ENCODE measurements around the gene MAOB. TPM values are rescaled to one million over a fixed set of nuclear protein-coding genes. Genes with fewer than 3 reads are reported as not detected.

MAOB gene
- polyA plus RNA-seq, 2 donors = 1.6 to 7.5 TPM

DNA sequence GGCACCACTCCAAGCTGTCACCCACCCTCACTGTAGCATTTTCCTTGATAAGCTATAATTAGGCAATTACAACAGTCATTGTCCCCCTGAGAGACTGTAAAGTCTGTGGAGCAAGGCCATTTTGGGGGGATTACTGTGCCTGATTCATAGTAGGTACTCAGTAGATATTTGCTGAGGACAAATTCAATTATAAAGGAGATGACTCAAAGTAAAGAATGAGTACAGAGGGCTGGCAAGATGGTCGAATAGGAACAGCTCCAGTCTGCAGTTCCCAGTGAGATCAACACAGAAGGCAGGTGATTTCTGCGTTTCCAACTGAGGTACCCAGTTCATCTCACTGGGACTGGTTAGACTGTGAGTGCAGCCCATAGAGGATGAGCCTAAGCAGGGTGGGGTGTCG is 42.0 kb downstream of the MAOB start:
- Histone ChIP-seq H3K27me3 (ENCODE audit: control insufficient read depth in 1 of 2, insufficient read depth in 2 of 2, low read length in 2 of 2) (no peaks in the 10 kb centered on the region), H3K4me3 (ENCODE audit: low read depth in 1 of 2, low read length in 2 of 2) (no peak overlapping the region), H3K9me3 (ENCODE audit: control insufficient read depth in 2 of 2, insufficient read depth in 1 of 2, low read depth in 1 of 2, low read length in 1 of 2) (no peaks in the 10 kb centered on the region), H3K27ac (ENCODE audit: low read depth in 2 of 2, low read length in 1 of 2) (no peak overlapping the region), H3K4me1 (ENCODE audit: control insufficient read depth in 2 of 2, insufficient read depth in 2 of 2, low read length in 1 of 2) (no peaks in the 10 kb centered on the region), H3K36me3 (ENCODE audit: control insufficient read depth in 2 of 2, insufficient read depth in 2 of 2, low read length in 1 of 2) (no peaks in the 10 kb centered on the region)
- WGBS, 2 donors = 64 to 77% methylated on average over 3 of the region's 3 CpGs

DNA sequence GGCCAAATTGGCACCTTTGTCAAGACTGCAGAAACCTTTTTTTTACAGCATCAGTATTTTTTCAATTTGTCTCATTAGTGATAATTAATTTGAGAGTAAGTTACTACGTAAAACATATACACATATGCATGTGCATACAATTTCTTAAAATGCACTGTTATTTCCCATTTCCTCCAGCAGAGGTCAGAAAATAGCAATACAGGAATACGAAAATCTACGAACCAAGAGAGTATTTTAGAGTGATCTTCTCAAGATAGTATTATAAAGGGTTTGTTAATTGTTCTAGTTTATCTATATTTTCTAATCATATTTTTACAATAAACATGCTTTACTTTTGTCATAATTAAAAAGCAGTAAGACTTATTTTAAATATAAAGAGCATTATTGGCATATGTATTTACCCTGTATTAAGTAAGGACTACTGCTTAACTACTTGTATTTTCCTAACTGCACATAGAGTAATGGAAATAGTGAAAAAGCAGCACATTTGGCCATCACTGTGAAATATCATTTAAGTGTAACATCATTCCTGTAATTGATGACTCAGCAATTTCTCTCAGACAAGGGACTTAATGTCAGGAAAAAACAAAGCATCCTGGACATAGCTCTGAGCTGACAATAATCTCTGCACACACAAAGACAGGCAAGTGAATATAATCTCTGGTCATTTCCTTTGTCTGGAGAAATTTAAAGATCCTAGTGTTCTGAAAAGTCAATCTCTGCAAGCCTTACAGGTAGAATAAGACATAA is 45.6 kb downstream of the MAOB start:
- 15 to 21% methylated on average over 3 of the region's 3 CpGs for WGBS, 2 donors
- Histone ChIP-seq H3K9me3 (ENCODE audit: control insufficient read depth in 2 of 2, insufficient read depth in 1 of 2, low read depth in 1 of 2, low read length in 1 of 2) (no peaks in the 10 kb centered on the region), H3K4me1 (ENCODE audit: control insufficient read depth in 2 of 2, insufficient read depth in 2 of 2, low read length in 1 of 2) (no peaks in the 10 kb centered on the region), H3K36me3 (ENCODE audit: control insufficient read depth in 2 of 2, insufficient read depth in 2 of 2, low read length in 1 of 2) (no peaks in the 10 kb centered on the region), H3K27me3 (ENCODE audit: control insufficient read depth in 1 of 2, insufficient read depth in 2 of 2, low read length in 2 of 2) (no peaks in the 10 kb centered on the region), H3K27ac (ENCODE audit: low read depth in 2 of 2, low read length in 1 of 2) (no peak overlapping the region), H3K4me3 (ENCODE audit: low read depth in 1 of 2, low read length in 2 of 2) (no peak overlapping the region)

DNA sequence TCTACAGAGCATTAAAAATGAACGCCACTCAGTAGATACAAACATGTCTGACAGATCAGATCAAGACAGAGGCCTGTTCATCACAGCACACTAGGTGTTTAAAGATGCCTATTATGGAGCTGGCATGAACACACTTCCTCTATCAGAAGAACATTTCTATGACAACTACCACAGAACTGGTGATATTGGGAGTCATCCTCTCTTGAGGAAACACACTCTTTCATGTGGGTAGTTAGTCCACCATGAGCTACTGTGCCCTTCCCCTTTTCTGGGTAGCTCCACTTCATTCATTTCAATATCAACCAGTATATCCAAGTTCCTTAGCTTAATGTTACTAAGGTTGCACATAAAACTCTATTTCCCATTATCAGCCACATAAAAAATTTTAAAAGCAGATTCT is 46.7 kb downstream of the MAOB start:
- Histone ChIP-seq H3K27ac (ENCODE audit: low read depth in 2 of 2, low read length in 1 of 2) (no peak overlapping the region), H3K4me3 (ENCODE audit: low read depth in 1 of 2, low read length in 2 of 2) (no peak overlapping the region), H3K36me3 (ENCODE audit: control insufficient read depth in 2 of 2, insufficient read depth in 2 of 2, low read length in 1 of 2) (no peaks in the 10 kb centered on the region), H3K4me1 (ENCODE audit: control insufficient read depth in 2 of 2, insufficient read depth in 2 of 2, low read length in 1 of 2) (no peaks in the 10 kb centered on the region), H3K27me3 (ENCODE audit: control insufficient read depth in 1 of 2, insufficient read depth in 2 of 2, low read length in 2 of 2) (no peaks in the 10 kb centered on the region), H3K9me3 (ENCODE audit: control insufficient read depth in 2 of 2, insufficient read depth in 1 of 2, low read depth in 1 of 2, low read length in 1 of 2) (no peaks in the 10 kb centered on the region)
- WGBS, 2 donors = 59 to 87% methylated on average over 1 of the region's 1 CpG

DNA sequence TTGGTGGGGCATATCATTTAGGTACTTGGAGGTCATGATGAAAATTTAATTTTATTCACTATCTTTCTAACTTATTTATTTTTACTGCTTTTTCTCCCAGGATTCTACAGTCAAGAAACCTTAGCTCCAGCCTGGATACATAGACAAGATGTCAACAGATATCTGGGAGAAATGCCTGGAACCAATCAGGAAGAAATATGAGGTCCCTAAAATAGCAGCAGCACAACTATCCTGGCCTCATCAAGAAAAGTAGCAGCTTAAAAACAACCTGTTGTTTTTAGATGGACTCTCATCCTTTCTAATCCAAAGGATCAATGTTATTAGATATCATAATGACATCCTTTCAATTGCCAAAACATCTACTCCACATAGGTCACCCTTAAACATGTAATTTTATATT is 54.5 kb downstream of the MAOB start:
- Histone ChIP-seq H3K27ac (ENCODE audit: low read depth in 2 of 2, low read length in 1 of 2) (no peak overlapping the region), H3K4me3 (ENCODE audit: low read depth in 1 of 2, low read length in 2 of 2) (no peak overlapping the region), H3K36me3 (ENCODE audit: control insufficient read depth in 2 of 2, insufficient read depth in 2 of 2, low read length in 1 of 2) (no peaks in the 10 kb centered on the region), H3K27me3 (ENCODE audit: control insufficient read depth in 1 of 2, insufficient read depth in 2 of 2, low read length in 2 of 2) (no peaks in the 10 kb centered on the region), H3K4me1 (ENCODE audit: control insufficient read depth in 2 of 2, insufficient read depth in 2 of 2, low read length in 1 of 2) (no peaks in the 10 kb centered on the region), H3K9me3 (ENCODE audit: control insufficient read depth in 2 of 2, insufficient read depth in 1 of 2, low read depth in 1 of 2, low read length in 1 of 2) (no peaks in the 10 kb centered on the region)

DNA sequence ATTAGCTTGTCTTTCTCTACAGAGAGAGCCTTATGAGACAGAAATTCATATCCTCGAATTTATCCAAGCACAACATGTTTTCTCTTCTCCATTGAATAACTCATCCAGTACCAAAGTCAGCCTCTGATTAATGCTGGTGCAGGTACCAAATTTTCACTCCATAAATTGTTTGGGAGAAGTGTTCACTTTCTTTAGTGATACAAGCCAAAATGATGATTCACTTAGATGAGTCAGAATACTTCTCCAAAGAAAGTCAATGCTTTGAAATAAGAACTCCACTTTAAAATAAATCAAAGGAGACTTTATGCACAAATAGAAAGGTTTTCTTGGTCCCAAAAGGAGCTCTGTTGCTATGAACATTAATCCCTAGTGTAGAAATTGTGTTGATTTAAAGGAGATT is 60.2 kb downstream of the MAOB start:
- no peak overlapping the region for H3K27ac ChIP-seq (ENCODE audit: low read depth in 2 of 2, low read length in 1 of 2)

DNA sequence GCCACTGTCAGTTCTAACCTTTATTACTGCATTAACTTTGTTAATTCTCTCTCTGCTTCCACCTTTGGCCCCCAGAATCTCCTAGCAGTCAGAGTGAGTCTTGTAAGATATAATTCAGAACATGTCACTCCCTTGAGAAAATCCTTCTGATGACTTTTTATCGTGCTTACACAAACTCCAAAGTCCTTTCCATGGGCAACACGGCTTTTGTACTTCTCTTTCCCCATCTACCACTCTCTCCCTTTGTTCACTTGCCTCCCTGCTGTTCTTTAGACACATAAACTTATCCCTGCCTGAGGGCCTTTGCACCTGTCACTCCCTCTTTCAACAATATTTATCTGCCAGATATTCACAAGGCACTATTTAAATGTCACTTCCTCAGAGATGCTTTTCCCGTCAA is 64.8 kb downstream of the MAOB start:
- Histone ChIP-seq H3K9me3 (ENCODE audit: control insufficient read depth in 2 of 2, insufficient read depth in 1 of 2, low read depth in 1 of 2, low read length in 1 of 2) (no peaks in the 10 kb centered on the region), H3K27ac (ENCODE audit: low read depth in 2 of 2, low read length in 1 of 2) (no peak overlapping the region), H3K36me3 (ENCODE audit: control insufficient read depth in 2 of 2, insufficient read depth in 2 of 2, low read length in 1 of 2) (no peaks in the 10 kb centered on the region), H3K27me3 (ENCODE audit: control insufficient read depth in 1 of 2, insufficient read depth in 2 of 2, low read length in 2 of 2) (no peaks in the 10 kb centered on the region), H3K4me1 (ENCODE audit: control insufficient read depth in 2 of 2, insufficient read depth in 2 of 2, low read length in 1 of 2) (peaks cover 0 to 2% of the 10 kb centered on the region in 2 donors), H3K4me3 (ENCODE audit: low read depth in 1 of 2, low read length in 2 of 2) (no peak overlapping the region)
- 69 to 82% methylated on average over 3 of the region's 3 CpGs for WGBS, 2 donors

More for the DNA sequence above, 60.2 kb downstream of the MAOB start:
- H3K4me1 ChIP-seq (ENCODE audit: control insufficient read depth in 2 of 2, insufficient read depth in 2 of 2, low read length in 1 of 2) = peaks cover 0 to 2% of the 10 kb centered on the region in 2 donors
- H3K36me3 ChIP-seq (ENCODE audit: control insufficient read depth in 2 of 2, insufficient read depth in 2 of 2, low read length in 1 of 2) = no peaks in the 10 kb centered on the region
- no peaks in the 10 kb centered on the region for H3K9me3 ChIP-seq (ENCODE audit: control insufficient read depth in 2 of 2, insufficient read depth in 1 of 2, low read depth in 1 of 2, low read length in 1 of 2)
- H3K4me3 ChIP-seq (ENCODE audit: low read depth in 1 of 2, low read length in 2 of 2) = no peak overlapping the region
- 14 to 33% methylated on average over 1 of the region's 1 CpG for WGBS, 2 donors
- H3K27me3 ChIP-seq (ENCODE audit: control insufficient read depth in 1 of 2, insufficient read depth in 2 of 2, low read length in 2 of 2) = no peaks in the 10 kb centered on the region

DNA sequence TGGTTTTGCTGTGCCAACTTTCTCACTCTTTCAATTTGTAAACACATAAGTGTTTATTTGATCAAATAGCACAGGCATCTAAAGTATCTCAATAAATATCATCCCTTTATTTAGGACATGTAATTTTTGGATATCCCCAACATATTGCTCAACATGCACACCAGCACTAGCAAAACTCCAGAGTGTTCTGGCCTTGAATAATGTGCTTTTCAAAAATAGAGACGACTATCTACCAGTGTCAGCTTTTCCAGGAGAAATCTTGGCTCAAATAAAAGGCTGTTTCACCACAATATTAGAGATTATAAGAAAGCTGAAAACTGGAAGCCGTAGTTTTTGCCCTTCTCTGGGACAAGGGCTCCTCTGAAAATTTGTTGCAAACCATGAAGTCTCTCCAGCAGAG is 67.0 kb downstream of the MAOB start:
- H3K27me3 ChIP-seq (ENCODE audit: control insufficient read depth in 1 of 2, insufficient read depth in 2 of 2, low read length in 2 of 2) = no peaks in the 10 kb centered on the region
- no peak overlapping the region for H3K4me3 ChIP-seq (ENCODE audit: low read depth in 1 of 2, low read length in 2 of 2)
- H3K9me3 ChIP-seq (ENCODE audit: control insufficient read depth in 2 of 2, insufficient read depth in 1 of 2, low read depth in 1 of 2, low read length in 1 of 2) = no peaks in the 10 kb centered on the region
- H3K4me1 ChIP-seq (ENCODE audit: control insufficient read depth in 2 of 2, insufficient read depth in 2 of 2, low read length in 1 of 2) = peaks cover 0 to 2% of the 10 kb centered on the region in 2 donors
- 48 to 64% methylated on average over 2 of the region's 2 CpGs for WGBS, 2 donors
- no peak overlapping the region for H3K27ac ChIP-seq (ENCODE audit: low read depth in 2 of 2, low read length in 1 of 2)
- no peaks in the 10 kb centered on the region for H3K36me3 ChIP-seq (ENCODE audit: control insufficient read depth in 2 of 2, insufficient read depth in 2 of 2, low read length in 1 of 2)

DNA sequence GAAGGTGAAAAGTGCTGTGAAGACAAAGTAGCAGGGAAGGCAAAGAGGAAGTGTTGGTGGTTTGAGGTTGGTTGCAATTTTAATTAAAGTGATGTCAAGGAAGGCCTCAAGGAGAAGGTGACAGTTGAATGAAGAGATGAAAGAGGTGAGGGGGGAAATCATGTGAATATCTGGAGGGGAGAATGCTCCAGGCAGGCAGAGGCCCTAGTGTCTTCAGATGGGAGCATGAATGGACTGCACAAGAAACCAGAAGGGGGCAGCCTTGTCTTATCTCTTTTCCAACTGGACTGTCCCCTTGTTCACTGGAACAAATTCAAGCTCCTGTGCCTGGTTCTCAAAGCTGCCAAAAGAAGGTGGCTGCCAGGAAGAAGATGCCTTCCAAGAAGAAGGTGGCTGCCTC is 68.4 kb downstream of the MAOB start:
- no peak overlapping the region for H3K4me3 ChIP-seq (ENCODE audit: low read depth in 1 of 2, low read length in 2 of 2)

DNA sequence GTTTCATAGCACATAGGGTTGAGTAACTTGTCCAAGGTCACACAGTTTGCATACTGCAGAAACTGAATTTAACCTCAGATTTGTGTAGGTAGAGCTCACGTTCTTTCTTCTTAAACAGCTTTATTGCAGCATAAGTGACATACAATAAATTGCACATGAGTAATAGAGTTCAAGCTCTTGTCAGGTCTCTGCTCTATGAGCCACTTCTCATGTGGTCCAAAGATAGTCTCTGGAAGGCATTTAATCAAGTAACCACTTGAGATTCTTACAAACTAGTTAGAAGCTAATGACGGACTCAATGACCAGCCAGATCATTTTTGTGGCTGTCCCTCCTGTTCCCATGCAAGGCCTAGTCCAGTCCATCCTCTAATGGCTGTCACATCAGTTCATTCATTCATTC is 68.9 kb downstream of the MAOB start:
- H3K4me1 ChIP-seq (ENCODE audit: control insufficient read depth in 2 of 2, insufficient read depth in 2 of 2, low read length in 1 of 2) = no peaks in the 10 kb centered on the region
- H3K27ac ChIP-seq (ENCODE audit: low read depth in 2 of 2, low read length in 1 of 2) = no peak overlapping the region
- no peak overlapping the region for H3K4me3 ChIP-seq (ENCODE audit: low read depth in 1 of 2, low read length in 2 of 2)
- WGBS, 2 donors = 72 to 84% methylated on average over 2 of the region's 2 CpGs
- H3K36me3 ChIP-seq (ENCODE audit: control insufficient read depth in 2 of 2, insufficient read depth in 2 of 2, low read length in 1 of 2) = no peaks in the 10 kb centered on the region
- H3K27me3 ChIP-seq (ENCODE audit: control insufficient read depth in 1 of 2, insufficient read depth in 2 of 2, low read length in 2 of 2) = no peaks in the 10 kb centered on the region
- H3K9me3 ChIP-seq (ENCODE audit: control insufficient read depth in 2 of 2, insufficient read depth in 1 of 2, low read depth in 1 of 2, low read length in 1 of 2) = no peaks in the 10 kb centered on the region

More for the DNA sequence above, 68.4 kb downstream of the MAOB start:
- Histone ChIP-seq H3K36me3 (ENCODE audit: control insufficient read depth in 2 of 2, insufficient read depth in 2 of 2, low read length in 1 of 2) (no peaks in the 10 kb centered on the region), H3K9me3 (ENCODE audit: control insufficient read depth in 2 of 2, insufficient read depth in 1 of 2, low read depth in 1 of 2, low read length in 1 of 2) (no peaks in the 10 kb centered on the region), H3K4me1 (ENCODE audit: control insufficient read depth in 2 of 2, insufficient read depth in 2 of 2, low read length in 1 of 2) (no peaks in the 10 kb centered on the region), H3K27ac (ENCODE audit: low read depth in 2 of 2, low read length in 1 of 2) (no peak overlapping the region), H3K27me3 (ENCODE audit: control insufficient read depth in 1 of 2, insufficient read depth in 2 of 2, low read length in 2 of 2) (no peaks in the 10 kb centered on the region)

DNA sequence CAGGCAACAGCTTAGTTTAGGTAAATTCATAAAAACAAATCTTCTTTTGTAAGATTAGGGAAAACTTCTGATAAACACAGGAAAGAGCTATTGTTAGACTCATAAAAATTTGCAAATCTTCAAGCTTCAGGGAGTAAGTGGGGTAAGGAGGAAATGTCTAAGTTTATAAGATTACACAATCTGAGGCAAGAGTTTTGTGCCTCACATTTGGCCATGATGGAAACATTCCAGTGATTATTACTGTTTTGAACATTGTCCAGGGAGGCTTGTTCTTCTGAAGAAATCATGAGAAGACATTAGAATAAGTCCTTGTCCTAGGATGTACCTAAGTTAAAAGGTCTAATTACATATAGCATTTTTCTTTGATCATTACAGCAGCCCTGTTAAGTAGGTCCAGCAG is 72.8 kb downstream of the MAOB start:
- H3K4me3 ChIP-seq (ENCODE audit: low read depth in 1 of 2, low read length in 2 of 2) = no peak overlapping the region
- no peak overlapping the region for H3K27ac ChIP-seq (ENCODE audit: low read depth in 2 of 2, low read length in 1 of 2)

More for the DNA sequence above, 72.8 kb downstream of the MAOB start:
- Histone ChIP-seq H3K9me3 (ENCODE audit: control insufficient read depth in 2 of 2, insufficient read depth in 1 of 2, low read depth in 1 of 2, low read length in 1 of 2) (no peaks in the 10 kb centered on the region), H3K36me3 (ENCODE audit: control insufficient read depth in 2 of 2, insufficient read depth in 2 of 2, low read length in 1 of 2) (no peaks in the 10 kb centered on the region), H3K4me1 (ENCODE audit: control insufficient read depth in 2 of 2, insufficient read depth in 2 of 2, low read length in 1 of 2) (no peaks in the 10 kb centered on the region), H3K27me3 (ENCODE audit: control insufficient read depth in 1 of 2, insufficient read depth in 2 of 2, low read length in 2 of 2) (no peaks in the 10 kb centered on the region)
